ENCODE measurements around the gene SLC46A1. TPM values are rescaled to one million over a fixed set of nuclear protein-coding genes. Genes with fewer than 3 reads are reported as not detected.

SLC46A1 gene
- total RNA-seq, 4 donors from 2014 or later, result 4.6 to 9.6 (median 7.4) TPM

DNA sequence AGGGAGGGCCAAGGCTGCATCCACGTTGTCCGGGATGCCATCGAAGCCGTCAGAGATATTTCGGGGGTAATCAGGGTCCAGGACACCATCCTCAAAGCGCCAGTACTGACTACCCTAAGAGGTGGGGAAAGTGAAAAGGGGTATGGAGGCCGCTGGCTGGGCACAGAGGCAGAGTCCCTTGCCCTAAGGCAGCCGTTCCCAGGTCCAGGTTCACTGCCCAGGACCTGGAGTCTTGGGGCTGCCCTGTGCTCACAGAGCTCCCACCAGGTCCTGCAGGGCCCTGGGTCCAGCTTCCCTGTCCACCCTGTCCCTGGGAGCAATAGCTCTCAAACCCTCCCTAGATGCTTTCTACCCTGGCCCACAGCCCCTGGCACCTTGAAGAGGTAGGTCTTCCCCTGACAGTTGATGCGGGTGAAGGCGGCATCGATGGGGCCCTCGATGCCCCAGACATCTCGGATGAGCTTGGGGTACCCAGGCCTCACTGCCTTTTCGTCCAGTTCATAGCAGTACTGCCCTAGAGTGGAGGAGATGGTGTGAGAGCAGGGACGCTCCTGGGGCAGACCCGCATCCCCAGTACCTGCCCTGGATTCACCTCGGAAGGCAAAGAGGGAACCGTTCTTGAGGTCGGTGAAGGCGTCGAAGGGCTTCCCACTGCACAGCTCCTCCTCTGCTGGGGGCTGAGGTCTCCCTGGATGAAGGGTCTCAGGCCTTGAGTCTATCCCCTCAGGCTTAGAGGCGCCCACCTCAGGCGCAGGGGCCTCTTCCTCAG, 36.9 kb downstream of the SLC46A1 start:
- intact Hi-C loops (cut with DNase I), result no loop called here
- TF ChIP-seq, protein P1, sequence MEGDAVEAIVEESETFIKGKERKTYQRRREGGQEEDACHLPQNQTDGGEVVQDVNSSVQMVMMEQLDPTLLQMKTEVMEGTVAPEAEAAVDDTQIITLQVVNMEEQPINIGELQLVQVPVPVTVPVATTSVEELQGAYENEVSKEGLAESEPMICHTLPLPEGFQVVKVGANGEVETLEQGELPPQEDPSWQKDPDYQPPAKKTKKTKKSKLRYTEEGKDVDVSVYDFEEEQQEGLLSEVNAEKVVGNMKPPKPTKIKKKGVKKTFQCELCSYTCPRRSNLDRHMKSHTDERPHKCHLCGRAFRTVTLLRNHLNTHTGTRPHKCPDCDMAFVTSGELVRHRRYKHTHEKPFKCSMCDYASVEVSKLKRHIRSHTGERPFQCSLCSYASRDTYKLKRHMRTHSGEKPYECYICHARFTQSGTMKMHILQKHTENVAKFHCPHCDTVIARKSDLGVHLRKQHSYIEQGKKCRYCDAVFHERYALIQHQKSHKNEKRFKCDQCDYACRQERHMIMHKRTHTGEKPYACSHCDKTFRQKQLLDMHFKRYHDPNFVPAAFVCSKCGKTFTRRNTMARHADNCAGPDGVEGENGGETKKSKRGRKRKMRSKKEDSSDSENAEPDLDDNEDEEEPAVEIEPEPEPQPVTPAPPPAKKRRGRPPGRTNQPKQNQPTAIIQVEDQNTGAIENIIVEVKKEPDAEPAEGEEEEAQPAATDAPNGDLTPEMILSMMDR (IDR thresholded peaks at IDR 0.05), result no peak
- TF ChIP-seq POLR2AphosphoS5 (IDR thresholded peaks at IDR 0.05), result no peak
- no peak for TF ChIP-seq POLR2A (IDR thresholded peaks at IDR 0.05; ENCODE audit: low read depth)
- TF ChIP-seq EP300 (IDR thresholded peaks at IDR 0.05), result no peak
- Histone ChIP-seq H3K9me3 (no peaks in the 10 kb centered on the region), H3K27ac (replicated peaks in 1 of 4) (no peak overlapping the region), H3K27me3 (no peaks in the 10 kb centered on the region), H3K4me3 (no peak overlapping the region), H3K4me1 (peaks cover 30 to 38% (median 33%) of the 10 kb centered on the region in 4 donors), H3K36me3 (peaks cover 4 to 26% (median 20%) of the 10 kb centered on the region in 4 donors)
- 89% methylated on average over 17 of the region's 23 CpGs for WGBS
- no peak for DNase-seq (ENCODE audit: extremely low spot score)

- Histone ChIP-seq H3K4me1 (peaks cover 26 to 33% (median 28%) of the 10 kb centered on the region in 4 donors), H3K27me3 (no peaks in the 10 kb centered on the region), H3K9me3 (no peaks in the 10 kb centered on the region), H3K4me3 (no peak overlapping the region), H3K36me3 (peaks cover 11 to 33% (median 27%) of the 10 kb centered on the region in 4 donors), H3K27ac (replicated peaks in 1 of 4) (no peak overlapping the region)
- WGBS, result 81% methylated on average over 3 of the region's 5 CpGs
- no peak for DNase-seq (ENCODE audit: extremely low spot score)
- TF ChIP-seq POLR2A (IDR thresholded peaks at IDR 0.05; ENCODE audit: low read depth), result no peak
- intact Hi-C loops (cut with DNase I), result no loop called here
These were observed 37.6 kb downstream of the SLC46A1 start for GRCh38 chr17:28368306-28368831.

GRCh38 chr17:28367641-28368305, 38.2 kb downstream of the SLC46A1 start:
- Histone ChIP-seq H3K27ac (replicated peaks in 1 of 4) (no peak overlapping the region), H3K4me1 (peaks cover 20 to 27% (median 22%) of the 10 kb centered on the region in 4 donors), H3K9me3 (no peaks in the 10 kb centered on the region), H3K36me3 (peaks cover 11 to 39% (median 33%) of the 10 kb centered on the region in 4 donors), H3K4me3 (no peak overlapping the region), H3K27me3 (no peaks in the 10 kb centered on the region)
- intact Hi-C loops (cut with DNase I), result no loop called here
- no peak for DNase-seq (ENCODE audit: extremely low spot score)
- TF ChIP-seq, protein P1 (IDR thresholded peaks at IDR 0.05), result no peak
- TF ChIP-seq POLR2A (IDR thresholded peaks at IDR 0.05; ENCODE audit: low read depth), result no peak
- no peak for TF ChIP-seq POLR2AphosphoS5 (IDR thresholded peaks at IDR 0.05)
- no peak for TF ChIP-seq EP300 (IDR thresholded peaks at IDR 0.05)
- WGBS, result 88% methylated on average over 21 of the region's 21 CpGs

- DNase-seq (ENCODE audit: extremely low spot score), result no peak
- TF ChIP-seq POLR2AphosphoS5 (IDR thresholded peaks at IDR 0.05), result no peak
- TF ChIP-seq, protein P1 (IDR thresholded peaks at IDR 0.05), result no peak
- no peak for TF ChIP-seq EP300 (IDR thresholded peaks at IDR 0.05)
- no peak for TF ChIP-seq POLR2A (IDR thresholded peaks at IDR 0.05; ENCODE audit: low read depth)
- WGBS, result 78% methylated on average over 1 of the region's 1 CpG
- intact Hi-C loops (cut with DNase I), result no loop called here
- Histone ChIP-seq H3K4me3 (no peak overlapping the region), H3K9me3 (no peaks in the 10 kb centered on the region), H3K27me3 (no peaks in the 10 kb centered on the region), H3K27ac (replicated peaks in 1 of 4) (no peak overlapping the region), H3K4me1 (peaks cover 9 to 15% (median 12%) of the 10 kb centered on the region in 4 donors), H3K36me3 (peaks cover 20 to 51% (median 45%) of the 10 kb centered on the region in 4 donors)
These were observed 39.4 kb downstream of the SLC46A1 start for GRCh38 chr17:28366605-28367004.

DNA sequence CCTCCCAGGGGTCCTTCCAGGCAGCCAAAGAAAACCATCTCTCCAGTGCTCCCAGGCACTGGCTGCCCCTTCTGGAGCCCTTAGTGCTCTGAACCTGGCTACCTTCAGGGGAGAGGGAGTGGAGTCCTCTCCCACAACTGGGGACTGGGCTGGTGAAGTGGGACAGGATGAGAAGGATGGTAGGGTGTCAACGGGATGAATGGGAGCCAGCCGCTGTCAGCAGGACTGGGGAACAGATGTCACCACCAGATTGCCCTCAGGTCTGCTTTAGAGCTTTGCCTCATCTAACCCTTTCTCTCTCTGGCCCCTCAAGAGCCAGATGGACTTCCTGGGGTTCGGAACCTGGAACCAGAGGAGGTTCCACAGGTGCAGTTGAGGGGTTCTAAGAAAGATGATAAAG, 40.5 kb downstream of the SLC46A1 start:
- no peak for DNase-seq (ENCODE audit: extremely low spot score)

More for the DNA sequence above, 40.5 kb downstream of the SLC46A1 start:
- H3K4me3 ChIP-seq, result no peak overlapping the region
- peaks cover 31 to 62% (median 56%) of the 10 kb centered on the region in 4 donors for H3K36me3 ChIP-seq
- H3K9me3 ChIP-seq, result no peaks in the 10 kb centered on the region
- H3K27me3 ChIP-seq, result no peaks in the 10 kb centered on the region
- TF ChIP-seq, protein P1 (IDR thresholded peaks at IDR 0.05), result no peak
- TF ChIP-seq EP300 (IDR thresholded peaks at IDR 0.05), result no peak
- TF ChIP-seq POLR2AphosphoS5 (IDR thresholded peaks at IDR 0.05), result no peak
- TF ChIP-seq POLR2A (IDR thresholded peaks at IDR 0.05; ENCODE audit: low read depth), result no peak
- intact Hi-C loops (cut with DNase I), result no loop called here
- H3K4me1 ChIP-seq, result peaks cover 0 to 7% (median 2%) of the 10 kb centered on the region in 4 donors
- H3K27ac ChIP-seq (replicated peaks in 1 of 4), result no peak overlapping the region
- WGBS, result 97% methylated on average over 3 of the region's 3 CpGs

All from esophagus muscularis mucosa (tissue), 4 donors.